Stimulated activated CD8-positive, alpha-beta memory T cell treated with anti-CD3 and anti-CD28 coated beads, Interleukin-2, amount 100 ng/mL, for 1 hour (primary cell): ENCODE results near the gene CNFN.

Source experiments
- DNase-seq, 2 donors: peaks; one replicate each; pipeline ENCODE4 v3.0.0-alpha.2; 2020; ENCODE audit warnings: low read depth in 2 of 2

CNFN gene

DNA sequence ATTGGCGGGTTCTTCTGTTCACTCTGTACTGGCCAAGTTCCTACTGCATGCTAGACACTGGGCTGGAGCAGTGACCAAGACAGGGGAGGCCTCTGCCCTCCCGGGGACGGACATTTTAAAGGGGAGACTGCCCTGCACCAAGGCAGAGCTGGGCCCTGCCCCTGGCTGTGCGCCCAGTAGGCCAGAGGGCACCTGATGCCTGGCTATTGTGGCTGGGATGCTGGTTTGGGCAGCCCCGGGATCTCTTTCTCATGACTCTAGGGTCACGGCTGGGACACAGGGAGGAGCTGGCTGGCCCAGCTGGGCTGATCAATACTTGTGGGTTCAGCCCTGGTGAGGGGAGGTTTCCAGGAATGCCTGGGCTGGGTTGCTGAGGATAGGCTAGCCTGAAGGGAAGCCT, 19.4 kb upstream of the CNFN start:
- no peak for DNase-seq

DNA sequence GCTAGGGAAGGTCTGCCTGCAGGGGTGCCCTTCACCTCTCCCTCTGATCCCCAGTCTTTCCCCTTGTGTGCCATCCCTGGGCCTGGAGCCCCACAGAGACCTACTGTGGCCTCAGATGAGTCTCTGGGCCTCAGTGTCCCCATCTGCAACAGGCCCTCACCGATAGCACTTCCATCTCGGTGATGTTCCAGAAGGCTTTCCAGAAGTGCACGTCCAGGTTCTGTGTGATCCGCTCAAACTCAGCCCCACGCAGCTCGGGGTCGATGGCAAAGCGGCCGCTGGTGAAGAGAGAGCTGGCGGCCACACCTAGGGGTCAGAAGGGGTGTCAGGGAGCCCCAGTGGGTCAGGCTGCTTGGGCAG, 17.7 kb upstream of the CNFN start:
- DNase-seq: no peak

DNA sequence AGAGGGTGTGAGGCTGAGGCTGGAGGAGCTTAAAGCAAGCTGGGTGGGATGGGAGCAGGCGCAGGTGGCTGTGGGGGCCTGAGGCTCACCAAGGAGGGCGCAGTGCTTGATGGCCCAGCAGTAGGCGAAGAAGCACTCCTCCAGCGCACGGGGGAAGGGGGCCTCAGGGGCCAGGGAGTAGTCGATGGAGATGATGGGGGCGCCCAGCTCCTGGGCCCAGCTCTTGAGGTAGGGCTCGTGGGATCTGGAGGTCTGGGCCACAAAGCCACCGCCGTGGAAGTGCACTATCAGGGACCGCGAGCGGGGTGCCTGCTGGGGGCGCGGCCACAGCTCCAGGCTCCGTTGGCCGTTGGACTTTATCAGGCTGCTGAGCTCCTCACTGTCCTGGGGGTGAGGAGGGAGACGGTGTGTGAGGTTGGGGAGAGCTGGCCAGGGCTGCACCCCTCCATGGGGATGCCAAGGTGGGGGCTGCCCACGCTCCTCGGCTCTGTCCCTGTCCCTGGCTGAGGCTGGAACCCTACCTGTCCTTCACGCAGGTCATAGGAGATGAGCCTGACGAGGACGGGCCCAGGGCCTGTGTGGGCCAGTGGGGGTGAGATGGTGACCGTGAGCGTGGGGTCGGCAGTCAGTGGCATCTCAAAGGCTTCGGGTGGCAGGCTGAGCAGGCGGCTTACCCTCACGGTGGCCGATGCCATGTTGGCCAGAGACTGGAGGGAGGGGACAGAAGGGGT, 17.2 kb upstream of the CNFN start:
- no peak for DNase-seq

DNA sequence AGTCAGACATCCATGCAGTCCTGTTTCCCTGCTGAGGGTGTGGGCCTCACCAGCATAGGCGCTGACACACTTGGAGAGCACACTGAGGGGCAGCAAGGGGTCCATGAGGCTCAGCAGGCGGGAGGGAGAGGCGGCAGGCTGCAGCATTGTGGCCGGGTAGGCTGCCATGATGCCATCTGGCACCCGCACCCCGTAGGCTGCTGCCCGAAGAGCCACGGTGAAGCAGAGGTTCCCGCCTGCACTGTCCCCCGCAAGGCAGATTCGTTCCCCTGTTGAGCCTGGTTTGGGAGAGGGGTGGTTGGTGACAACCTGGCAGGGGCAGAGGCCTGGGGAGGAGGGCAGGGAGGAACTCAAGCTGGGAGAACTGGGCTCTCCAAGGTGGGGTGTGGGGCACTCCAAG, 16.0 kb upstream of the CNFN start:
- DNase-seq: no peak

DNA sequence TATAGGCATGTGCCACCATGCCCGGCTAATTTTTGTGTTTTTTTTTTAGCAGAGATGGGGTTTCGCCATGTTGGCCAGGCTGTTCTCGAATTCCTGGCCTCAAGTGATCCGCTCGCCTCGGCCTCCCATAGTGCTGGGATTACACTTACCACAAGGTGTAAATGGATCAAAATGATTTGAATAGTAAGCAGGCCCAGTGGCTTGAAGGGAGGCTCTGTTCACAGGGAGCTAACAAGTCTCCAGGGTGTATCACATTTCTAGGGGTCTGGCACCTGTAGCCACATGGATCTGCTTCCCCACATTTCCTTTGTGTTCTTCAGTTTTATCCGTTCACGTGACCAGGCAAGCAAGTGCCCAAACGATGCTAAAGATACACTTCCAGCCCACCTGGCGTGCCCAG, 13.5 kb upstream of the CNFN start:
- no peak for DNase-seq

DNA sequence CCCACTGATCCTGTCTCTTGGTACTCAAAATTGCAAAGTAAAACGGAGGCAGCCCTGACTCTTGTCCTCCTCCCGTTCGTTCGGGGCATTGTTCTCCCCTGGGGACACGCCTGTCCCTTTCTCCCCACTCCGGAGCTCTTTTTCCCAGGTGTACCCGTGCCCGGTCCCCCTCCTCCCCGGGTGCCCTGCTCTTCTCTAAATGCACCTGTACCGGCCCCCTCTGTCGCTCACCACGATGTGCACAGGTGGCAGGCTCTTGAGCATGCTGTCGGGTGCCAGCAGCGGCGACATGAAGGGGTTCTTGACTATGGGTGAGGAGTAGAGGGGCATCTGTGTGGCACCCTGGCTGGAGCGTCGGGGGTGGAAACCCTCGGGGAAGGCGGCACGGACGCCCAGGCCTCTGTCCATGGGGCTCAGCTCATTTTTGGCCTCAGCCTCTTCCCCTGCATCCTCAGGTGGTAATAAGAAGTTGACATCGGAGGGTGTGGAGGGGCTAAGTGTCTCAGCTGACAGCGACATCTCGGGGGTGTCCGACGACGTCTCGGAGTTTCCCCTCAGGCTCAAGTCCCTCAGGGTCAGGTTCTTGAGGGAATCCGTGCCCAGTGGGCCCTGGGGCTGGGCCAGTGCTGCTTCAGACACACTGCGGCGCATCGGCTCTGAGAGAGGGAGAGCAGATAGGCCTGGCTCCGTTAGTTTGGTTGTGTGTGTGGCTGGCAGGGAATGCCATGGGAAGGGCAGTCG, 12.4 kb upstream of the CNFN start:
- no peak for DNase-seq

DNA sequence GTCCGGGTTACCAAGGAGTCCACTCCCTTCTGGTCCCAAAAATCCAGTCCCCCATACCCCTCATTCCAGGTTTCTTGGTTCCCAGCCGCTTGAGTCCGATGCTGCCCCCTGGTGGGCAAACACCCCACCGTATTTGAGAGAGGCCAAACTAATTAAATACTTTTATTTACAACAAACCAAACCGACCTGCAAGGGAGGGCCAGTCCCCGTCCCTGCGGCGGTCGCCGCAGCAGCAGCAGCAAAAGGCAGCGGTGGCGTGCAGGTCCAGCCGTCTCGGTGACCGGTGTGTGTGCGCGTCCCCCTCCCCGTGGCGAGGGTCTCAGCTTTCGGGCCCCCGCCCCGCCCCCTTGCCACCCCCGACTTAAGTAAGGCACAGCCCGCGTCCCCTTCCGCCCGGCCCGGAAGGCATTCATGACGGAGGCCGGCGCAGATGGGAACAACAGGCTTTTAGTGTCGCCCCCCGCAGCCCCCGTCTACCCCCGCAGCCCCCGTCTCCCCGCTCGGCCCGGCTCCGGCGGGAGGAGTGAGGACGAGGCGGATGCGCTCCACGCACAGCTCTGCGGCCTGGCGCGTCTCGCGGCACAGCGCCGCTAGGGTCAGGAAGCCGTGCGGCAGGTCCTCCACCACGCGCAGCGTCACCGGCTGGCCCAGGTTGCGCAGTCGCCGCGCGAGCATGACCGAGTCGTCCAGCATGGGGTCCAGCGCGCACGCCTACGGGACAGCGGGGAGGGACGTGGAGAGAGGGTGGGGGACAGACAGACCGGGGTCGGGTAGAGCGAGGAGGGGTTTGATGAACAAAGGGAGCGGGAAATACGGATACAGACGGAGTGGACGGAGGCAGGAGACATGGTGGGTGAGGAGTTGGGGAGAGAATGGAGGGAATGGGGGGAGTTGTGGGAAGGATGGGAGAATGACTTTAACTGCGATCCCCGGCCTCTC, 11.5 kb upstream of the CNFN start:
- DNase-seq: peak; percentile 50 to 57

DNA sequence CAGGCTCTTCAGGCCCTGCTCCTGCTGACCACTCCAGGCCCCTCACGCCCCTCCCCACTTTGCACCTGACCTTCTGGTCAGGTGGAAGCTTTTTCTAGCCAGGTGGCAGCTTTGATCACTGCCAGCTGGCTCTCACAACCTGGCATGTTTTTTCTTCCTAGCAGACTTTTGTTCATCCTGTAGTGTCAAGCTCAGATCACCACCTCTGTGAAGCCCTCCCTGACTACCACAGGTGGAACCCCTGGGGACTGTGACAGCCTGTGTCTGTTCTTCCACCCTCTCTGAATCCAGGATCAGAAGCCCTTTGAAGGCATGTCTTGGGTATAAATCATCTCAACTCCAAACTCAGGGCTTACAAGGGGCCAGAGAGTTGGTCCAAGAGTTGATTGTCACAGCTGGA, 10.3 kb upstream of the CNFN start:
- DNase-seq: no peak

DNA sequence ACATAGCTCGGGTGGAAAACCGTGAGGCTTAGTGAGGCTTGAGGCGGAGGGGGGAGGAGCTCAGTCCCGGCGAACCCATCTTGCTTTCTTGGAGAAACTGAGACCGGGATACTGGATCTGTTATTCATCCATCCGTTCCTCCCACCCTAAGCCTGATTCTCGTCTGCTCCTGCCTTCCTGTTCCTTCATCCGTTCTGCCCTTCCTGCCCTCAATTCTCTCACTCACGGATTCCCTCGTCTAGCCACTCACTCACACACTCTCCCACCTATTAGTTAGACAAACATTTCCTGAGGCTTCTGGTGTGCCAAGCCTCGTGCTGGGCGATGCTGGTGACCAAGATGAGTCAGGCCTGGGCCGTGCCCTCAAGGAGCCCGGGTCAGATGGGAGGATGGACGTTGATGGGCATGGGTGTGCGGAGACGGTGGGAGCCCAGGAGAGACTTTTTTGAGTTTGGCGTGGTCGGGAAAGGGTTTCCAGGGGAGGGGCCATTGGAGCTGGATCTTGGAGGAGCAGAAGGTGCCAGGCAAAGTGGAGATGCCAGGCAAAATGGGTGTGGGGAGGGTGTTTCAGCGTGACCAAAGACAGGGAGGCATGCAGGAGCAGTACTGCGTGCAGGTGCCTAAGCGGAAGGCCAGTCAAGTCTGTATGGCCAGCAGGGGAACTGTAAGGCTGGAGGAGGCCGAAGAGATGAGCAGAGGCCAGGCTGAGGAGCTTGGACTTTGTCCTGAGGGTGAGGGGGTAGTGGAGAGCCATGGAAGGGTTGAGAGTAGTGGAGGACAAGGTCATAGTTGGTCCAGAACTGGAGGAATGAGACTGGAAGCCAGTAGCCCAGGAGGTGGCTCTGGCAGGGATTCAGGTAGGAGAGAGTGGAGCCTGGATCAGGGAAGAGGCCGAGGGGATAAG, 7.4 kb upstream of the CNFN start:
- DNase-seq: no peak

DNA sequence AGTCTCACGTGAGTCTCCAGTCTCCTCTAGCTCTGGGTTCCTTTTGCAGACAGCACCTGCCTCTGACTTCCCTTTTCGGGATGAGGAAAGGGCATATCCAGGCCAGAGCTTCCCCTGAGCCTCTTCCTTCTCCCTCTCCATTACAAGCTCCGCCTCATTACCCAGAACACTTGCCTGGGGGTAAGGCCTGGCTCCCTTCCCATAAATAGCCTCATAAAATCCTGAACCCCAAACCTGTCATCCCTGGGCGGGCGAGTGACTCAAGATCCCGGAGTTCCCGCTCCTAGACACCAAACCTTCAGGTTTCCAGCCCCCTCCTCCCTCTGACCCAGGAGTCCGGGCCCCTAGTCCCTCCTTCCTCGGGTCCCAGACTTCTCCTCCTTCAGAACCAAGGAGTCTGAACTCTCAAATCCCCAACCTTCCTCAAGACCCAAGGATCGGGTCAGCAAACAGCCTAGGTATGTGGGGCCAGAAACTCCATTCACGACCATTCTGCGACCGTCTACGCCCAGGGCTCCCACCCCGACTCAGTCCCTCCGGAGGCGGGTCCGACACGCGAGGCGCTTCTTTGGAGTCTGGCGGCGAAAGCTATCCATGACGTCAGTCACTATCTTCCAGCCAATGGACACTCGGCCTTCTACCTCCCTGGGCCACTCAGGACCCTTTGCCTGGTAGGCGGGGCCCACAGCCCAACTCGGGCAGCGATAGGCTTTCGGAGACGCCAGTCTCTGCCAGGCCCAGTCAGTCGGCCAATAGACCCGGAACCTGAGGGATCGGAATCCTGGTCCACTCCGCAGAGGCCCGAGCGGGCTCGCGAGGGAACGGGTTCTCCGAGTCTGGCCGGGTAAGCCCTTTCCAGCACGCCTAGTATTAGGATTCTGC, 6.5 kb upstream of the CNFN start:
- peak; percentile 83 to 84 for DNase-seq

DNA sequence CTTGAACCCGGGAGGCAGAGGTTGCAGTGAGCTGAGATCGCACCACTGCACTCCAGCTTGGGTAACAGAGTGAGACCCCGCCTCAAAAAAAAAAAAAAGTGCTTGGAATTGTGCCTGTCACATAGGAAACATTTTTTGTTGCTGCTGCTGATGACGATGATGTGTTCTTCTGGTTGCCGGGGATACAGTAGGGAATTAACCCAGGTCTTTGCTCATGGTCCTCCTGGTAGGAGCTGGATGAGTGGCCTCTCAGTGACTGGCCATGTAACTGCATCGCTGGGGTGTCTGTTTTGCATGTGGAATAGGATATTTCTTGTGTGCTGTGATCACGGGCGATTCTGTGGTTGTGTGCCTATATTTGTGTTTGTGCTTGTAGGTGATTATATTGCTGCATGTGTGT, 4.7 kb upstream of the CNFN start:
- no peak for DNase-seq

DNA sequence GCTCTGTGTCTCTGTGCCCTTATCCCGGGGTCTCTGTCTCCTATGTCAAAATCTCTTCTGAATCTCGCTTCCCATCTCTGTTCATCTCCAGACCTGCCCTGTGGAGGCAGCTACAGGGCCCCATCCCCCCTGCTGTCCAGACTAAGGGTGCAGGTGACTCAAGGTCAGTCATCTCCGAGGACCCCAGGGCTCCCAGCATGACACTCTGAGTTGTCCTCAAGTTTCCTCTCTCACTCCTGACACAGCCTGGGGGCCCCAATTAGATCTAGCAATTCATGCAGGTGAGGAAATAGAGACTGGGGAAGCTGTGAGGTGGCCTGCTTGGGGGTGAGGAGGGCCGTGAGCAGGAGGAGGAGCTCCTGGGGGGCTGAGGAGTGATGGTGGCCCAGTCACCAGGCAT, 2.1 kb upstream of the CNFN start:
- DNase-seq: no peak

DNA sequence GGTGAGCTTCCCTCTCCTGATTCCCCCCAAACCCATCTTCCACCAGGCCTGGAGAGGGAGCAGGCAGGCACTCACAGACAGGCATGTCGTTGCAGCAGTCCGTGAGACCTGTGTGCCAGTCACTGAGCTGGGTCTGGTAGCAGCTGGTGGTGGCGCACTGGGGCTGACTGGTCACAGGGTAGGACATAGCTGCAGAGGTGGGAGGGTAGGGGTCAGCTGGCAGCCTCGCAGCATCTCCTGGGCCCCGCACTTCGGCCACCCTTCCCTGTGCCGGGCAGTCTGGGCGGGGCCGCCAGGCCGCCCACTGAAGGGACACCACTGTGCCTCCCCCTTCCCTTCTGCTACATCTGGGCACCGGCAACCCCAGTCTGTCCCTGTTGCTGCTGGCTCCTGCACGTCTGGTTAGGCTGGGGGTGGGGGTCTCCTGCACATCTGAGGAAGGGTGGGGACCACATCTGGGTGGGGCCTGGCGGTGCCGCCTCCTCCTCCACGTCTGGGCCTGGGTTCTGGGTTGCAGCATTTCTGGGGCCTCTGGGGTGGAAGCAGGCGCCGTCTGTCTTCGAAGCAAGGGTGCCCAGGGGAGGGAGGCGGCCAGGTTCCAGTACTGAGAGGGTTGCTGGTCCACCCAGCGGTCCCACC, 1.1 kb downstream of the CNFN start:
- no peak for DNase-seq

DNA sequence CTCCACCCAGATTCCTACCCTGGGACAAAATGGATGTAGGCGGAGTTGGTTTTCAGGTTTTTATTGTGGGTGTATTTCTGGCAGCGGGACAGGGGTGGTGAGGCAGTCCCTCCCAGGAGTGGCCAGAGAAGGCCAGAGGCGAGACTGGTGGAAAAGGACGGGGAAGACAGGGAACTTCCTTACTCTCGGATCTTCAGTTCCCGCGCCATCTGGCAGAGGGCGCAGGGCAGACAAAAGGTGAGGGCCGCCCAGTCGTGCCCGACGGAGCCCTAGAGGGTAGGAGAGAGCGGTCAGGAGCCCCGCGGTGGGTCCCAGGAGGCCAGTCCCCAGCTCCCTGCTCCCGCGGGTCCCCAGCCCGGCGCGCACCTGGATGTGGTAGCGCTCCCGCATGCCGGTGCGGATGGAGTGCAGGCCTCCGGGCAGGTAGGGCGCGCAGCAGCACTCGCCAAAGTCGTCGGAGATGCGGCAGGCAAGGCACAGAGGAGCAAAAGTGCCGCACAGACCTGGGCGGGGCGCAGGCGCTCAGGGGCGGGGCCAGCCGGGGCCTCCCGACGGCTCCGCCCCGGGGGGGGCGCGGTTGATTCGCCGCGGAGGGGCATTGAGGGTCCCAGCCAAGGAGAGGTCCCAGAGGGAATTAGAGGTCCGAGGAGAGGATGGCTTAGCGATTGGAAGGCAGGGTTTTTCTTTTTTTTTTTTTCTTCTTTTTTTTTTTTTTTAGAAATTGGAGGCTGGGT, 3.0 kb downstream of the CNFN start:
- peak; percentile 20 to 29 for DNase-seq

DNA sequence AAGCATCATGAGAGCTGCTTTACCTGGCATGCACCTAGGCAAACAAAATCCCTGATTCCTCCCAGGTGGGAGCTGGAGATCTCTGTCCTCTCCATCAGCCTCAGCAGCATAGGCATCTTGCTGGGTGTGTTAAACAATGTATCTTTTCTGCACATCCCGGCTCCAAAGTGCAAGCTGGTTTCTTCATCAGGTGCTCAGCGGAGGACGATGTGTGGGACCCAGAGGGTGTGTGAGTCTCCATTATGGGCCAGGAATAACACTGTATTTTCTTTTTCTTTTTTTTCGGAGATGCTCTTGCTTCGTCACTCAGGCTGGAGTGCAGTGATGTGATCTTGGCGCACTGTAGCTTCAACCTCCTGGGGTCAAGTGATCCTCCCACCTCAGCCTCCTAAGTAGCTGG, 9.9 kb downstream of the CNFN start:
- no peak for DNase-seq

DNA sequence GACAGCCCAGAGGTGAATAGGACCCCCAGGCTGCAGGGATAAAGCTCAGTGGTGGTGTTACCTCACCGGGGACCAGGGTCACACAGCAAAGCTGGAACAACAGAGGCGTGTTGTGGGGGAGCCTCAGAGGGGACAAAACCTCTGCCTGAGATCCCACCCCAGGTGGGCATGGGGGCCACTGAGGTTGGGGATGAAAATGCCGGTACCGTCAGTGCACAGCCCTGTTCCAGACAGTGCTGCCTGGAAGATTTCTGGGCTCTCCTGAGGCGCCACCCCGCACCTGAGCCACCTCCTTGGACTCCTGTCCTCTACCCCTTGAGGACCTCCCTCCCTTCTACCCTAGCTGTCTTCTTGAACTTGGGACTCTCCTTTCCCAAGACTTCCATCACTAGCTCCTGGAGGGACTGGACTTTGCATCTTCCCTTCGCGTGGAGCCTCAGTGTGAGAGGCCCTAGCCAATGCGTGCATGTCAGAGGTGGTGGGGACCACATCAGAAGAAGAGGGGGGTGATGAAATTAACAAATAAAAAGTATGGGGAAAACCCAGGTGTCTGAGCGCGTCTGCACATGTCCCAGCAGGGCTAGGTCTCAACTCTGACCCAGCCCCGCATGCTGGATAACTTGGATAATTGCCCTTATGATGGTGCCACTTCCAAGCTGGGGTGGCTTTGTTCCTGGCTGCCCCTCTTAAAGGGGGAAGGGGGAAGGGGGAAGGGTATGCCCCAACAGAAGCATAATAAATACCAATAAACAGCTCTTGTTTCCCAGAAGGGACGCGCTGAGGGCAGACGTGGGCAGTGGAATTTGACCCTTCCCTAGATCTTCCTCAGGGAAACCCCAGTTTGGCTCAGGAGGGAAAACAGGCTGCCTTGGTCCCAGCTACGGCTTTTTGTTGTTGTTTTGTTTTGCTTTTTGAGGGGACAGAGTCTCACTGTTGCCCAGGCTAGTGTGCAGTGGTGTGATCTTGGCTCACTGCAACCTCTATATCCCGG, 11.6 kb downstream of the CNFN start:
- DNase-seq: no peak

DNA sequence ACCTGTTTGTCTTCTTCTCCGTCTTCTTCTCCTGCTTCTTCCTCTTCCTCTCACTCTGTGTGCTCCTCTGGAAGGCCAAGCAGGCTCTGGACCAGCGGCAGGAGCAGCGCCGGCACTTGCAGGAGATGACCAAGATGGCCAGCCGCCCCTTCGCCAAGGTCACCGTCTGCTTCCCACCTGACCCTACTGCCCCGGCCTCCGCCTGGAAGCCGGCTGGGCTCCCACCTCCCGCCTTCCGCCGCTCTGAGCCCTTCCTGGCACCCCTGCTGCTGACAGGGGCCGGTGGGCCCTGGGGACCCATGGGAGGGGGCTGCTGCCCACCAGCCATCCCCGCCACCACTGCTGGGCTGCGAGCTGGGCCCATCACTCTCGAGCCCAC, 13.9 kb downstream of the CNFN start:
- no peak for DNase-seq
